Right atrium auricular region (tissue), 2 donors: ENCODE measurements around the gene KCNN4. TPM values are rescaled to one million over a fixed set of nuclear protein-coding genes. Genes with fewer than 3 reads are reported as not detected.
A peak's percentile ranks its signal among the peaks of the same experiment; 100 is the strongest.

ENCODE experiments used
- DNase-seq: peaks from one replicate; pipeline ENCODE4 v3.0.0-alpha.2; 2019; ENCODE audit warnings: low spot score
- H3K27ac ChIP-seq, 2 donors: fragments of 200-600 bp; sonication (generic); 1 replicate in 1 of 2; 2 replicates in 1 of 2; pipeline ENCODE4 v1.5.1; 2016 to 2019
- H3K27me3 ChIP-seq, 2 donors: fragments of 200-600 bp; sonication (generic); one replicate each; pipeline versions ENCODE4 v1.5.1 to v1.6.0; 2017 to 2019
- H3K36me3 ChIP-seq: fragments of 200-600 bp; sonication (generic); one replicate; pipeline ENCODE4 v1.5.1; 2016
- H3K4me1 ChIP-seq, 2 donors: fragments of 200-600 bp; sonication (generic); one replicate each; pipeline versions ENCODE4 v1.5.1 to v1.6.0; 2017 to 2019
- H3K4me3 ChIP-seq, 2 donors: fragments of 200-600 bp; sonication (generic); 1 replicate in 1 of 2; 2 replicates in 1 of 2; pipeline ENCODE4 v1.5.1; 2017 to 2019; ENCODE audit warnings: mild to moderate bottlenecking in 1 of 2, moderate library complexity in 1 of 2
- H3K9me3 ChIP-seq, 2 donors: fragments of 200-600 bp; sonication (generic); one replicate each; pipeline ENCODE4 v1.5.1; 2019
- CTCF ChIP-seq, 2 donors: fragments of 200-600 bp; sonication (generic); IDR thresholded peaks; one replicate each; pipeline ENCODE4 v1.5.1; 2019; ENCODE audit warnings: antibody characterized with exemption in 2 of 2
- total RNA-seq, 2 donors: library from RNA; depleted of rRNA; stranded (reverse); fragments of >200 nt; gene quantifications; one replicate each; pipeline ENCODE4 v1.1.0, GENCODE V29; 2016

KCNN4 gene
- total RNA-seq, 2 donors from 2014 or later = 1.3 to 2.0 TPM

DNA sequence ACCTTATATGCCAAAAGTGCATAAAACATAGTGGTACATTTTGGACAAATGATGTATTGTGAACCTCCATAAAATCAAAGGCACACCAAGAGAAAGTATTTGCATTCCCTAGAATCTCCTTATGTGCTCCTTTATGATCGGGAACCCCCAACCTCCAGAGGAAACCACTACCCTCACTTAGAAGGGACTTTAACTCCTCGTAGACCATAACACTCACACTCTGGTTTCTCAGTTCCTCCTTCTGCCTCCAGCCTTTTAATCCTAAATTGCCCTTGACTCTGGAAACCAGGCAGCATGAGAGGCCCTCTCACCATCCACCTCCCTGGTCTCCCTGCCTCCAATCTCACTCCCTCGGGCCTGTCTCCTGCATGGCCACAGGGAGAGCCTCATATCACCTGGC lies 9.8 kb upstream of the KCNN4 start:
- Histone ChIP-seq H3K4me1 (no peaks in the 10 kb centered on the region), H3K4me3 (no peak overlapping the region), H3K9me3 (no peaks in the 10 kb centered on the region), H3K27ac (no peak overlapping the region), H3K36me3 (no peaks in the 10 kb centered on the region), H3K27me3 (no peaks in the 10 kb centered on the region)
- TF ChIP-seq CTCF (IDR thresholded peaks at IDR 0.05) = no peak
- DNase-seq = no peak

DNA sequence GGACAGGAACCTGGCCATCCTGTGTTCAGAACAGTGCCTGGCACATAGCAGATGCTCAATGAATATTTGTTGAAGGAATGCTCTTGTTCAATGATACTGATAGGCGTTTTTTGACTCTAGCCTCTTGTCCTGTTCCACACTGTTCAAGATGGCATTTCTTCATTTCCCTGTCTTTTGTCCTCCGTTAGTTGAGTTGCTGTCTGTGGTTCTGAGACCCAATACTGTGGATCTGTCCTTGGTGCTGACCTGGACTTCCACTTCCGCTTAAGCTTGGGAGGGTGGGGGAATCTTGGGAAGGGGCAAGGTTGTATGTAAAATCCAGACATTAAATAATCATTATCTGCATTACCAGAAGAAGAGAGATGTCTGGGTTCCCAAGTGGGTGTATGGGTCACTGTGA lies 8.3 kb upstream of the KCNN4 start:
- no peak for TF ChIP-seq CTCF (IDR thresholded peaks at IDR 0.05)
- peaks cover 0 to 6% of the 10 kb centered on the region in 2 donors for H3K4me1 ChIP-seq
- no peak for DNase-seq
- no peaks in the 10 kb centered on the region for H3K27me3 ChIP-seq
- H3K27ac ChIP-seq = no peak overlapping the region
- H3K36me3 ChIP-seq = no peaks in the 10 kb centered on the region
- no peak overlapping the region for H3K4me3 ChIP-seq
- no peaks in the 10 kb centered on the region for H3K9me3 ChIP-seq

DNA sequence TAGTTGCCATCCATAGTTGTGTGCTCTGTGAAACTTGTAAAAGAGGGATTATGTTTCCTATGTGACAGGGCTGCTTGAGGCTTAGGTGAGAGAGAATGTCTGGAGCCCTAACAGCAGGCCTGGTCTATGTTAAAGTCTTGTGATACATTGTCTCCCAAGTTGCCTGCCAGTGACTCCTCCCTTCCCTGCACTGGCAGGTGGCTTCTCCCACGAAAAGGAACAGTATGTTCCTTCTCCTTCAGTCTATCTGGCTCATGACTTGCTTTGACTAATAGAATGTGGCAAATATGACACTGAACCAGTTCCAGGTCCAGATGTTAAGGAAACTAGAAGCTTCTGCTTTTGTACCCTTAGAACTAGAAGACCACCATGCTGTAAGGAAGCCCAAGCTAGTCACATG lies 5.9 kb upstream of the KCNN4 start:
- Histone ChIP-seq H3K27me3 (no peaks in the 10 kb centered on the region), H3K27ac (no peak overlapping the region), H3K36me3 (no peaks in the 10 kb centered on the region), H3K4me3 (no peak overlapping the region), H3K9me3 (no peaks in the 10 kb centered on the region), H3K4me1 (peaks cover 0 to 6% of the 10 kb centered on the region in 2 donors)
- DNase-seq = no peak
- no peak for TF ChIP-seq CTCF (IDR thresholded peaks at IDR 0.05)

- Histone ChIP-seq H3K36me3 (no peaks in the 10 kb centered on the region), H3K4me1 (peaks cover 0 to 6% of the 10 kb centered on the region in 2 donors), H3K27ac (peak overlapping the region in 1 of 2 donors; percentile 23), H3K27me3 (no peaks in the 10 kb centered on the region), H3K4me3 (no peak overlapping the region), H3K9me3 (no peaks in the 10 kb centered on the region)
- peak; percentile 71 for DNase-seq
- TF ChIP-seq CTCF (IDR thresholded peaks at IDR 0.05) = peak; percentile 86 to 96
Observed at GRCh38 chr19:43784981-43785808, 4.4 kb upstream of the KCNN4 start.

GRCh38 chr19:43784241-43784980 lies 3.6 kb upstream of the KCNN4 start:
- Histone ChIP-seq H3K4me1 (peaks cover 0 to 6% of the 10 kb centered on the region in 2 donors), H3K4me3 (no peak overlapping the region), H3K27me3 (no peaks in the 10 kb centered on the region), H3K9me3 (no peaks in the 10 kb centered on the region), H3K27ac (peak overlapping the region in 1 of 2 donors; percentile 23), H3K36me3 (no peaks in the 10 kb centered on the region)
- peak; percentile 77 for DNase-seq
- no peak for TF ChIP-seq CTCF (IDR thresholded peaks at IDR 0.05)
